HG03571 (cell line): ENCODE measurements around the gene RPH3AL.

Experiments
- ATAC-seq: cut with Tn5 transposase; IDR thresholded peaks from one replicate; pipeline ENCODE4 v1.9.1; 2021; ENCODE audit not compliant: unreplicated experiment

Gene RPH3AL

DNA sequence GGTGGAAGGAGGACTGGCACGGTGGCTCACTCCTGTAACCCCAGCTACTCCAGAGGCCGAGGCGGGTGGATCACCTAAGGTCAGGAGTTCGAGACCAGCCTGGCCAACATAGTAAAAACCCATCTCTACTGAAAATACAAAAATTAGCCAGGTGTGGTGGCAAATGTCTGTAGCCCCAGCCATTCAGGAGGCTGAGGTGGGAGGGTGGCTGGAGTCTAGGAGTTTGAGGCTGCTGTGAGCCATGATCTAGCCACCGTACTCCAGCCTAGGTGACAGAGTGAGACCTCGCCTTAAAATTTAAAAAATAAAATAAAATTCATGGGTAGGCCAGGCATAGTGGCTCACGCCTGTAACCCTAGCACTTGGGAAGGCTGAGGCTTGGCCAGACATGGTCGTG lies 1.2 kb upstream of the RPH3AL start:
- no peak for ATAC-seq

DNA sequence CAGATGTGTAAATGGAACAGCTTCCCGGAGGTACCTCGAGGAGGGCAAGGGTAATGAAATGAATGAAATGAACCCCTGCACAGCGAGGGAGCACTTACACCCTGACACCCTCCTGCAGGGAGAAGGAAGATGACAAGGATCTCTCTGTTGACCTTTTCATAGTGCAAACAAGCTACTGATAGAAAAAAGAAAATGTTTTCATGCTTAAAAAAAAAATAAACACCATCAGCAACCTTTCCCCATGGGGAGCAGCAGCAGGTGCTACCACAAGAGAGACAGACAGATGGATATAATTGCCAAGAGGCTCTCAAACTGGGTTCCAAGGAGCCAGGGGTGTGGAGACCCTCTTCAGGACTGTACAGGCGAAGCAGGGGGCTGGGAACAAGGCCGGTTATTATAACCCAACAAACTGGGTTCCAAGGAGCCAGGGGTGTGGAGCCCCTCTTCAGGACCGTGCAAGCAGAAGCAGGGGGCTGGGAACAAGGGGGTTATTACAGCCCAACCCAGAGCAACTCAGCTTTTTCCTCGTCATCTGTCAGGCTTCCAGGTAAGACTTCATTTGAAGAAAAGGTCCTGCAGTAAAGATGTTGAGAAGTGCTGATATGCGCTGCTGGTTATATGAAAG lies 718 bp upstream of the RPH3AL start:
- no peak for ATAC-seq

DNA sequence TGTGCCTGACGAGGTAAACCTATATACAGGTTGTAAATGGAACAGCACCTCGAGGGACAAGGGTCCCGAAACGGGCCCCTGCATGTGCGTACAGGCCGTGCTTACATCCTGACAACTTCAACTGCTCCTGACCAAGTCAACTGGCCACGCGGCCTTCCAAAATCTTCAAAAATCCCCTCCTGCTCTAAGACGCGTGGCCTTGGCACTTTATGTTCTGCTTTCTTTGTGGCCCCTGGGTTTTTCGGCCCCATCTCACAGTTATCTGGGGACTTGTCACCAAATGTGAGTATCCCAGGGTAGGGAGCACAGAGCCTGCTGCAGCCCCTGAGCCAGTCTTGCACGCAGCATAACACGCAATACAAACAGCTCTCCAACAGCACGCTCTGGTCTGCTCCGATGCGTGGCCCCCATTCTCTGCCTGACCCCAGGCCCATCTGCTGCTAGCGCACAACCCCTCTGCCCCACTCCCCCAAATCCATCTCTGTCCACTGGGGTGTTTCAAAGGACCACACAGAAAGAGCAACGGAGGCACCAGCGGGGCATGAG lies 659 bp downstream of the RPH3AL start:
- no peak for ATAC-seq

DNA sequence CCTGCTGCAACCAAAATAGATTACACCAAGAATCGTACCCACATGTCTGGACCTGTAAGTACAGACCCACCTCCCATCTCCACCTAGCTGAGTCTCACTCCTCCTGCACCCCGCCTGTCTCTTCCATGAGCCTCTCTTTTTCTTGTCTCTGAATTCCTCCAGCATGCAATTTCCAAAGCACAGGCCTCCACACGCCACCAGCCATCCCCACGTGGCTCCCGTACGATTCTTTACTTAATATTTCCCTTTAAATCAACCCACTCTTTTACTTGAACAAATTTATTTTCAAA lies 1.2 kb downstream of the RPH3AL start:
- ATAC-seq = no peak

DNA sequence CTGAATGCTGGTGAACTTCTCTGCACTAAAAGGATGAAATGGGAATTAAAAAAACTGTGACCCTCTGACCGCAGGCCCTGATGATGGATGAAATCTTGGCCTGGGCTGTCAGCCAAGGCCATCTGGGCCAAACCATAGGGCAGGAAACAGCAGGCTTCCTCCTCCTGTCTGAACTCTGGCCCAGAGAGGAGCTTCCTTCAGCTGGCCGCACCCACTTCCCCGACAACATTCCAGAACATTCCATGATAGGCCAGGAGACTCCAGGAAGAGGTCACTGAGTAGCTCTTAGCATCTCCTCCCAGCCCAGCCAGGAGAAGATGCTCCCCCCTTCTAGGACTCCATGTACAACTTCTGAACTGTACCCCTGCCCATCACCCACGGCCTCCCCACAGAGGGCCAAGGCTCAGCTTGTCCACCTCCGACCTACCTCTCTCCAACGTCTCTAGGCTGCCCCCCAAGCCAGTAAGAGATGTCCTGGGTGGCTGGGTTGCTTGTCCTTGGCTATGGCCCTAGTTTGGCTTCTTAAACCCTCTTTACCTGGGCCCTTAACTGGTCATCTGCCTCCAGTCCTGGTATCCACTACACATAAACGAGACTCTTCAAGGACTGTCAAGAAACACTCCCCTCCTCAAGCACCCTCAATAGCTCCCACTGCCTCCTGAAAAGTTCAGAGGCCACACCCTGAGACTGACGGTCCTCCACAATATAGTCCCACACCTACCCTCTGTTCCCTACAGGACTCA lies 1.7 kb downstream of the RPH3AL start:
- ATAC-seq = no peak

DNA sequence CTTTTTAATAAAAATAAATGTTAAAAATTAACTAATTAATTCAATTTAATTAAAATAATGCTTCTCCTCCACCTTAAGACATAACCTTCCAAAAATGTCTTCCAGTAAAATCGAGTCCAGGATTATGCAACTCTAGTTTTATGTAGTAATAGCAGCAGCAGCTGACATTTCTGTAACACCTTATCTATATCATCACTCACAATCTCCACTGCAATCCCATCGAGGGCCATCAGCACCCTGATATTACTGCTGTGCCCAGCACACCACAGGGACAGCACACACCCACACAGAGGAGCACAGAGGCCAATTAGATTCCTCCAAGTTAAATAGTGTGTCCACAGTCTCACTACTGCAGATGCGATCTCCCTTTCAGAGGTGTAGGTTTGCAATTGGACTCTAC lies 2.9 kb downstream of the RPH3AL start:
- no peak for ATAC-seq

DNA sequence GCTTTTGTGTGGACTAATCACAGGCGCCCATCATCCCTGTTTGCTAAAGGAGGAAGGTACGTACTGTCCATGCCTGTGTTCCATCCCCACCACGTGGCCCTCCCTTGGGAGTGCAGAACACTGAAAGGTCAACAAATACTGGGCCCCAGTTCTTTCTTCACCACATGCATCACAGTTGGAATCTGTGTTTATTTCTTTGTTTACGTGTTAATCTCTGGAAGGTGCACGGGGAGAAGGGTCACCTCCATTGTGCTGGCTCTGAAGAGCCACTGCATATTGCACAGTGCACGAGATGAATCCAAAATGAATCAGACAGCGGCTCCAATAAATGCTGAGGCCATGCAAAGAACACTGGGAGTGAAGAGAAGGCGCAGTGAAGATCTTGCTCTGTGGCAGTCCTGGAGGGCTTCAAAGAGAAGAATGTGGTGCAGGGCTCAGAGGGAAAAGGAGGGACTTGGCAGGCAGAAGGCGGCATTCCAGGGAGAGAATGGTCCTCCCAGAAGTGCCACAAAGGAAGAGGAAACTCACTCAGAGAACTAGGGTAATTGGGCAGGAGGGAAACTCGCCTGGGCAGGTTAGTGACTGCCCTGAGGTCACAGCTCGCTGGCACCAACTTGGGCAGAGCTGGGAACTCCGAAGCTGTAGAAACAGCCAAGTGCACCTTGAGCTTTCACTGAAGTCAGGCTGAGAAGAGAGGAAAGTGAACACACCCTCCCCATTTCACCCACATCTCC lies 3.7 kb downstream of the RPH3AL start:
- no peak for ATAC-seq

DNA sequence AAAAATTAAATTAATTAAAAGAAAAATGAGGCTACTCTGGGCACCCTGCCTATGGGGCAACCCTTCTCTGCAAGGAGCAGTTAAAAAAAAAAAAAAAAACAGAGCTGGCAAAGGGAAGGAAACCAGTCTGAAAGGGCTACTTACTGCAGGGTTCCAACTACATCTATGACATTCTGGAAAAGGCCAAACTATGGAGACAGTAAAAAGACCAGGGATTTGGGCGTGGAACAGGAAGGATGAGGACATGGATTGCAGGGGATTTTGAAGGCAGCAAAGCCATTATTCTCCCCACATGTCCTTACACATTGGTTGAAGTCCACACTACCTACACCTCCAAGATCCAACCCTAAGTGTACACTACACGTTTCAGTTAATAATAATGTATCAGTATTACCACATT lies 4.6 kb downstream of the RPH3AL start:
- no peak for ATAC-seq

DNA sequence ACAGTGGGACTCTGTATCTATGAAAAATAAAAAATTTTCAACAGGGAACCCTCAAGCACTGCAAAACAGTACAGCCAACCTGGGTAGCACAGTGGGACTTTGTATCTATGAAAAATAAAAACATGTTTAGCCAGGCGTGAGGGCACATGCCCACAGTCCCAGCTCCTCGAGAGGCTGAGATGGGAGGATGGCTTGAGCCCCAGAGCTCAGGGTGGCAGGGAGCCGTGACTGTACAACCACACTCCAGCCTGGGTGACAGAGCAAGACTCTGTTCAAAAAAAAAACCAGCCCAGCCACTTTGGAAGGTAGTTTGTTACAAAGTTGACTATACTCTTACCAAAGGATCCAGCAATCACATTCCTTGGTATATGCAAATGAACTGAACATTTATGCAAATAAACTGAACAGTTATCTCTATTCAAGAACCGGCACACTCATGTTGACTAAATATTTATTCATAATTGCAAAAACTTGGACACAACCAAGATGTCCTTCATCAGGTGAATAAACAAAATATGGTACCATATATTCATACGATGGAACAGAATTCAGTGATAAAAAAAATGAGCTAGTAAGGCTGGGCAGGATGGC lies 5.2 kb downstream of the RPH3AL start:
- no peak for ATAC-seq

DNA sequence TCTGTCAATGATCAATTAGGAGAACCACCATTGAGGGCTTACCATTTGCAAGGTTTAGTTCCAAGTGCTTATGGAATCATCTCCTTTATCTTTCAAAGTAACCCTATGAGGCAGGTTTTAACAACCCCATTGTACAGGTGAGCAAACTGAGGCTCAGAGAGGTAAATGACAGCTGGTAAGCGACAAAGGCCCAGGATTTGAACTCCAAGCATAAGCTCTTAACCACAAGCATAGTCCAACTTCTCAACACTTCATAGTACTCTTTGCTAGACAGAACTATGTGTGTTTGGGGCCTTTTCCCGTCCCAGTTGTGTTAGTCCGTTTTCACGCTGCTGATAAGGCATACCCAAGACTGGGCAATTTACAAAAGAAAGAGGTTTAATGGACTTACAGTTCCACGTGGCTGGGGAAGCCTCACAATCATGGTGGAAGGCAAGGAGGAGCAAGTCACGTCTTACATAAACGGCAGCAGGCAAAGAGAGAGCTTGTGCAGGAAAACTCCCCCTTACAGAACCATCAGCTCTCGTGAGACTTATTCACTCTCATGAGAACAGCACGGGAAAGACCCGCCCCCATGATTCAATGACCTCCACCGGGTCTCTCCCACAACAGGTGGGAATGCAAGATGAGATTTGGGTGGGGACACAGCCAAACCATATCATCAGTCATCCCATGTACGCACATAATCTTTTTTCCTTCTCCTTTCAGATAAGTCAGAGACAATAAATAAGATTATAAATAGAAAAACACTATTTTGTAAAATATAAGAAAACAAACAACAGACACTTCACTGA lies 6.4 kb downstream of the RPH3AL start:
- ATAC-seq = no peak

DNA sequence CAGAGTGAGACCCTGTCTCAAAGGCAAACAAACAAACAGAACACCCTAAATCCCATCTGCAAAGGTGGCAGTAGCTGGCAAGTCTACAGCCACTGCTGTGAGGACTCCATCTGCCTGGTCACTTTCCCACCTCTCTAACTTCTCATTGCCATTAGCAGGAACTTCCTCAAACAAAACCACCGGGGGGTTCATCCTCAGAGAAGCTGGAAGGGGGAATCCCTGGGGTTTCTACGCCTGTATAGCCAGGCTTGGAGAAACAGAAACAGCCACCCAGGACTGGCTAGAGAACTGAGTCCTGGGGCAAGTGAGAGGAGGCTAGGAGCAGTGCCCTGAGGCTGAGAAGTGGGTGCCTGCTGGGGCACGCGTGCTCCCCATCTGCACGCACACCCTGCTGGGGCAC lies 7.3 kb downstream of the RPH3AL start:
- ATAC-seq = no peak

DNA sequence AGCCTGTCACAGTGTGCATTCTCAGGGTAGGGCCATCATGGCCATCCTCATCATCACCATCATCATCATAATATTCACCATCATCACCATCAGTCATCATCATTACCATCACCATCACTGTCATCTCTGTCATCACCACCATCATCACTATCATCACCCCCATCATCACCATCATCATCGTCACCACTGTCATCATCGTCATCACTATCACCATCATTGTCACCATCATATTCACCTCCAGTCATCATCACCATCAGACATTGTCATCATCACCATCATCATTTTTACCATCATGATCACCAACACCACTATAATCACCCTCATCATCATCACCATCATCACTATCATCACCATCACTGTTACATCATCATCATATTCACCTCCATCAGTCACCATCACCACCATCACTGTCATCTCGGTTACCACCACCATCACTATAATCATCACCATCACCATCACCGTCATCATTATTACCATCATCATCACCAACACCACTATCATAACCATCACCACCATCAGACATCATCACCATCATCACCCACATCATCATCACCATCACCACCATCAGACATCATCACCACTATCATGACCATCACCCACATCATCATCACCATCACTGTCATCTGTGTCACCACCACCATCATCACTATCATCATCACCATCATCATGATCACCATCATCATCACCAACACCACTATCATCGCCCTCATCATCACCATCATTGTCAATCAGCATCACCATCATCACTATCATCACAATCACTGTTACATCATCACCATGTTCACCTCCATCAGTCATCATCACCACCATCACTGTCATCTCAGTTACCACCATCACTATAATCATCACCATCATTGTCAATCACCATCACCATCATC lies 8.5 kb downstream of the RPH3AL start:
- ATAC-seq = no peak

DNA sequence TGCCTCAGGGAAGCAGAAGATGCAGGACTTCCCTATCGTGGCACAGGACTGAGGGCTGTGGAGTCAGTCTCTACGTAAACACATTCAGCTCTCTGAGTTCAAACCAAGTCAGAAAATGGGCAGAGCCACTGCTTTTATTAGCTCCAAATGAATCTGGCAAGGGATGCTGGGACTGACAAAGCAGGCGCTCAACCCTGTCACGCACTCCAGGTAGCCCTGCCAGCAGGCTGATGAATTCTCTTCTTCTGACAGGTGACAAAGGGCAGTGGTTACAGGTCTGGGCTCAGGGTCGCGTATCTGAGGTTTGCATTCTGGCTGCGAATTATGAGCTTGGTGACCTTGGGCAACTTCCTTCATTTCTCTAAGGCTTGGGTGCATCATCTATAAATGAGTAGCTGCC lies 9.4 kb downstream of the RPH3AL start:
- ATAC-seq = no peak

DNA sequence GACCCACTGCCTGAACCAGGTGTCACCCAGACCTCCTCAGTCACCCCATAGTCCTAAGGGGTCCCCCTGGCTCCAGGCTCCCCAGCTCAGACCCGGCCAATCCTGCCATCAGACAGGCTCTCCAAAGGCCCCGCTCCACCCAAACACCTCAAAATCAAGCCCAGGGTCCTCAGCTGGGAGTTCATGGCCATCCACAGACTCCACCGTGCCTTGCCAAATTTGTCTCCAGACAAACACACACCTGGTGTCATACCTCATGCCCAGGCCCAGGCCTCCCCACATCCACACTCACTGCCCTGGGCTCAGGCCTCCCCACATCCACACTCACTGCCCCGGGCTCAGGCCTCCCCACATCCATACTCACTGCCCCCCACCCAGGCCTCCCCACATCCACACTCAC lies 12.5 kb downstream of the RPH3AL start:
- no peak for ATAC-seq

DNA sequence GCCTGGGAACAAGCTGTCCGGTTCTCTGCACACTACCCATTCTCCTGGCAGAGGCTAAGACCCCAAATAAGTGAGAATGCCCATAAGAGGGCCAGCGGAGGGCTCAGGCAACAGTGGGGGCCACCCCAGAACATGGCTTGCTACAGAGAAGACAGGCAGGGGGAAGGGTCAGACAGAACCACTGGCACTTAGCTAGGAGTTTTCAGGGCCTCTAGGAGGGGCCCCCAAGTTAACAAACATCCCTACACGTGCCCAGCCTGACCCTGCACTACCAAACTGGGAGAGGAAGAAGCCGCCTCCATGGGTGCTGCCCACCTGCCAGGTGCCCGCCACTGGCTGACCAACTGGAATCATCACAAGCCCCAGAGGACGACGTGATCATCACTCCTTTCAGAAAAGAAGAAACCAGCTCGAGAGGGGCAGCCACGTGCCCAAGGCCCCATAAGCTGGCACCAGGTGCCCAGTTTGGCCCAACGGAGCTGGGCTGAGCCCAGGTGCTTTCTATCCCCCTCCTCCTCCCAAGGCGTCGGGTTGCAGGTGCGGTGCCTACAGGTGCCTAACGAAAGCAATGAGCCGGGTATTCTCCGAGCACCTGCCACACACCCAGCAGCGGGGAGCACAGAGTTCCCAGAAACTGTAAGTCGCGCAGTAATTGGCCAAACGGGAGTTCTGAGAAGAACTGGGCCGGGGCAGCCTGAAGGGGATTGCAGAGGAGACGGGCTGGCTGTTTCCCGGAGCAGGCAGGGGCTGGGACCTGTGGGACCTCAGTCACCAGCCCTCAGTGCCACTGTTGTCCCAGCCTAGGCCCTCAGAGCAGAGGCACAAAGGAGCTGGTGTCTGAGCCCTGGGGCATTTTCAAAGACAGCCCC lies 13.2 kb downstream of the RPH3AL start:
- ATAC-seq = no peak

DNA sequence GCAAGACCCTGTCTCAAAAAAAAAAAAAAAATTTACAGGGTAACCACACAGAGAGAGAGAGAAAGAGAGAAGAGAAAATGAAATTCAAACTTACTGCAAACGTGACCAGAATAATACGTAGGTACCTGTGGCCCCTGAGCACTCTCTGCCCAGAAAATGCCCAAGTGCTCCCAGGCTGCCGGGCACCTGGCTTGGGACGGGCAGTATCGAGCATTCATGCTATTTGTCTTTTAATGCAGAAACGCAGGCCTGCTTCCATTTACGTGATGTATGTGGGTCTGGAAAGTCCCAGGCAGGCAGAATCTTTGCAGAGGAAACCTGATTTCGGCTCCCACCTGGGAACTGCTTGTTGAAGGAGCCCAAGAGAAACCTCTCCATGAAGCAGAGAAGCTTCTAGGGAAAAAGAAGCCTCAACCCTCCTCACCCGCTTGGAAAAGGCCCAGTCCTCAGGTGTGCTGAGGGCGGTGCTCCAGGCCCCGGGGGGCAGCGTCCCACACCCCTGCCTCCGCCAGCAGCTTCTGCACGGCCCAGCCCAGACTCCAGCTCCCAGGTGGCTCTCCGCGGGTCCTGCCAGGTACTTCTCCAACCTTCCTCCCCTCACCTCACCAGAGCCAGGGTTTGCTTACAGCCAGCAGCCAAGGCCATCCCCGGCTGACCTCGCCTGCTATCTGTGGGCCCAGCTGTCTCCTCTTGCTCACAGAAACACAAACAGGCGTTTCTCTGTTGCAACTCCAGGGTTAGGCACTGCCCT lies 14.0 kb downstream of the RPH3AL start:
- ATAC-seq = no peak

DNA sequence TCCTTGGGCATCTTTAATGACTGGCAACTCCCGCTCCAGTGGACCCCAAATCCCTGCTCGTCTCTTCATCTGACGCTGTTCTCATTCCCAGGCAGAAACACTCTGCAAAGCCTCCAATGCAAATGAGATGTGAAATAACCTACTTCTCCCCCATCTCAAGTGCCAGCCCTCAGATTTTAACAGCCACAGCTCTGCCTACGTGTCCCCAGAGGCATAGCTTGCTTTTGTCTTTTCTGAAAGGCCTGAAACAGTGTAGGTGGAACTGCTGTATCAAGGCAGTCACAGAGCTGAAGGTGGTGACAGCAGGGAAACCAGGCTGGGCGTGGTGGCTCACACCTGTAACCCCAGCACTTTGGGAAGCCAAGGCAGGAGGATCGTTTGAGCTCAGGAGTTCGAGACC lies 14.7 kb downstream of the RPH3AL start:
- no peak for ATAC-seq

DNA sequence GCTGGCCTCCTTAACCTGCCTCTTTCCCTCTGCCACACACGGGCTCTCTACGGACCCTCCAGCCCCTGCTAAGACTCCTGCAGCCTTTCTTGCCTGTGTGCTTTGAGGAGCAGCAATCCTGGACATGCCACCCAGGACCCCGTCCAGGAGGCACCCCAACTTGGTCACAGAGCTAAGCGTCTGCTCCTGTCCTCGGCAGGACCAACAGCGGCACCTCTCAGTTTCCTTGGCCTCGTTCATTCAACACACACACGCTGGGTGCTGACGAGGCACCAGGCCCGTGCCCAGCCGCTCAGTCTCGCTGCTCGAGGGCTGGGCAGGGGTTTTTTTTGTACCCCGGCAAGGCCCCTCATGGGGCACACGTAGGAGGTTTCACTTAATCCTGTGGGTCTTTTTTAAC lies 15.2 kb downstream of the RPH3AL start:
- no peak for ATAC-seq
